GM21390 (cell line): Measurements from ENCODE around the gene DDAH1.
A peak's percentile ranks its signal among the peaks of the same experiment; 100 is the strongest.
"Not testable (repeated sequence)": the region's sequence is repeated elsewhere in the genome, so short reads cannot be mapped to it uniquely, and the experiment has no call there.

Experiments used
- ATAC-seq: cut with Tn5 transposase; IDR thresholded peaks from one replicate; pipeline ENCODE4 v1.9.1; 2021; ENCODE audit not compliant: unreplicated experiment

DDAH1 gene

GRCh38 chr1:85361606-85362296 lies 103.2 kb downstream of the DDAH1 start:
- ATAC-seq = no peak

- ATAC-seq = no peak
These were observed 104.0 kb downstream of the DDAH1 start for GRCh38 chr1:85360730-85361493.

GRCh38 chr1:85359874-85360721 lies 104.9 kb downstream of the DDAH1 start:
- no peak for ATAC-seq

GRCh38 chr1:85358702-85359438 lies 106.1 kb downstream of the DDAH1 start:
- no peak for ATAC-seq

GRCh38 chr1:85357817-85358216 lies 107.1 kb downstream of the DDAH1 start:
- ATAC-seq = no peak

GRCh38 chr1:85356130-85356529 lies 108.8 kb downstream of the DDAH1 start:
- ATAC-seq = no peak

- ATAC-seq = no peak
These were observed 112.9 kb downstream of the DDAH1 start for GRCh38 chr1:85352055-85352454.

GRCh38 chr1:85351202-85351828 lies 113.6 kb downstream of the DDAH1 start:
- ATAC-seq = no peak

- no peak for ATAC-seq
These were observed 115.7 kb downstream of the DDAH1 start for GRCh38 chr1:85349224-85349623.

GRCh38 chr1:85347908-85348307 lies 117.1 kb downstream of the DDAH1 start:
- ATAC-seq = no peak

- not testable (repeated sequence) for ATAC-seq
These were observed 117.7 kb downstream of the DDAH1 start for GRCh38 chr1:85347275-85347674.

GRCh38 chr1:85344256-85344694 lies 120.7 kb downstream of the DDAH1 start:
- ATAC-seq = no peak

- no peak for ATAC-seq
These were observed 121.2 kb downstream of the DDAH1 start for GRCh38 chr1:85343612-85344255.

GRCh38 chr1:85343213-85343611 lies 121.7 kb downstream of the DDAH1 start:
- no peak for ATAC-seq

- no peak for ATAC-seq
These were observed 122.8 kb downstream of the DDAH1 start for GRCh38 chr1:85342207-85342606.

- no peak for ATAC-seq
These were observed 124.5 kb downstream of the DDAH1 start for GRCh38 chr1:85340427-85340826.

- ATAC-seq = no peak
These were observed 125.1 kb downstream of the DDAH1 start for GRCh38 chr1:85339656-85340399.

GRCh38 chr1:85339089-85339488 lies 125.9 kb downstream of the DDAH1 start:
- no peak for ATAC-seq

GRCh38 chr1:85334962-85335361 lies 130.0 kb downstream of the DDAH1 start:
- ATAC-seq = peak; percentile 65
